HG03066 (cell line): ENCODE results near the gene GDI2.
"Not testable (repeated sequence)": the region's sequence is repeated elsewhere in the genome, so short reads cannot be mapped to it uniquely, and the experiment has no call there.

Experiments
- ATAC-seq: cut with Tn5 transposase; IDR thresholded peaks from one replicate; pipeline ENCODE4 v1.9.1; 2021; ENCODE audit warnings: low read depth; ENCODE audit not compliant: unreplicated experiment

Gene GDI2

DNA sequence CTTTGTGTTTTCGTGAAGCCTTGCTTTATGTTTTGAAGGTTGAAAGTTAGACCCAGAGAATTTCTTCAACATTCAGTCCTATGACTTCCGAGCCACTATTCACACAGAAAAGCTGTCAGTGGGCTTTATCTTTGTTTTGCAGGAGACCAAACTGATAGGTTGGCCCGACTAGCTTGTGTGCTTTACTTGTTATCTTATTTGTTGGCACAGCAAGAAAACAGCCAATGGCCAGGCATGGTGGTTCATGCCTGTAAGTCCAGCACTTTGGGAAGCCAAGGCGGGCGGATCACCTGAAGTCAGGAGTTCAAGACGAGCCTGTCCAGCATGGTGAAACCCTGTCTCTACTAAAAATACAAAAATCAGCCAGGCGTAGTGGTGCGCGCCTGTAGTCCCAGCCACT is 16.0 kb upstream of the GDI2 start:
- ATAC-seq, result no peak

GRCh38 chr10:5828725-5829124 is 15.5 kb upstream of the GDI2 start:
- no peak for ATAC-seq

DNA sequence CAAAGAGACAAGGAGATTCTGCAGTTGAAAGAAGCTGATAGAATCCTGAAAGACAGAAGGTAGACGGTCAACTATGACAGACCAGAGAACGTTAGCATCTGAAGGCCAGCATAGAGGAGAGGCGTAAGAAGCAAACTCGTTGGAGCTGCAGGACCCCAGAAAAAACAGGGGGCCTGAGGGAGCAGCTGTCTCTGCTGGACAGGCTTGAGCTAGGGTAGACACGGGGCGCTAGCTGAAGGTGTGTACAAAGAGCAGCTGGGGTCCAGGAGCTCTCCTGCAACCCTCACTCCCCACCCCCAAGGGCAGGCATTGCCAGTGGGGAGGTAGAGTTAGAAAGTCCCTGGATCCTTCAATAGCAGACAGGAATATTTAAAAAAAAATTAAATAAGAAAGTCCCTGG is 14.6 kb upstream of the GDI2 start:
- ATAC-seq, result no peak

- not testable (repeated sequence) for ATAC-seq
Observed at GRCh38 chr10:5826511-5826910, 13.3 kb upstream of the GDI2 start.

DNA sequence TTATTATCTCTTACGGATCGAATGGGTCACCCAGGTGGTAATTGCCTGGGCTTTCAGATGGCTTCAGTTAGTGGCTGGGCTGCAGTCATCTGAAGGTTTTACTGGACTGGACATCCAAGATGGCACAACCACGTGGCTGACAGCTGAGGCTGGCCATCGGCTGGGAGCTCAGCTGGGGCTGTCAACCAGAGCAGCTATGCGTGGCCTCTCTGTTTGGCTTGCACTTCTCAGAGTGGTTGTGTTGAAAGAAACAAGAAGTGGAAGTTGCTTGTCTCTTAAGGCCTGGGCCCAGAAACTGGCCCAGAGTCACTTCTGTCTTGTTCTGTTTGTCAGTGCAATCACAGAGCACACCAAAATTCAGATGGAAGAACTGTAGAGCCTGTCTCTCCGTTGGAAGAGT is 5.7 kb upstream of the GDI2 start:
- peak; percentile 34 for ATAC-seq

GRCh38 chr10:5818048-5818331 is 4.8 kb upstream of the GDI2 start:
- ATAC-seq, result no peak

GRCh38 chr10:5817322-5818047 is 4.3 kb upstream of the GDI2 start:
- no peak for ATAC-seq

DNA sequence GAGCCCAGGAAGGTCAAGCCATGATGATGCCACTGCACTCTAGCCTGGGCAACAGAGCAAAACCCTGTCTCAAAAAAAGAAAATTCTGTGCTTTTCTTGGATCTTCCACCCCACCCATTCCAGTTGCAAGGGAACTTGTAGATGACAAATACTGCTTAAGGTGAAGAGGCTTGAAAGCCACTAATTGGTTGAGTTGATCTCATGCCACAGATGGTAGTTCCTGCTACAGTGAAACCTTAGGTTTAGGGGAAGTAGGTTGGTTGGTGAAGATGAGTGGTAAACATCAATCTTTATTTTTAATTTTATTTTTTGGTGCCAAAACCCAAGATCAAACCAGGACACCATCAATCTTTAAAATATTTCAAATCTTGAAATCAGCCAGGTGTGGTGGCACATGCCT is 2.9 kb upstream of the GDI2 start:
- ATAC-seq, result no peak

DNA sequence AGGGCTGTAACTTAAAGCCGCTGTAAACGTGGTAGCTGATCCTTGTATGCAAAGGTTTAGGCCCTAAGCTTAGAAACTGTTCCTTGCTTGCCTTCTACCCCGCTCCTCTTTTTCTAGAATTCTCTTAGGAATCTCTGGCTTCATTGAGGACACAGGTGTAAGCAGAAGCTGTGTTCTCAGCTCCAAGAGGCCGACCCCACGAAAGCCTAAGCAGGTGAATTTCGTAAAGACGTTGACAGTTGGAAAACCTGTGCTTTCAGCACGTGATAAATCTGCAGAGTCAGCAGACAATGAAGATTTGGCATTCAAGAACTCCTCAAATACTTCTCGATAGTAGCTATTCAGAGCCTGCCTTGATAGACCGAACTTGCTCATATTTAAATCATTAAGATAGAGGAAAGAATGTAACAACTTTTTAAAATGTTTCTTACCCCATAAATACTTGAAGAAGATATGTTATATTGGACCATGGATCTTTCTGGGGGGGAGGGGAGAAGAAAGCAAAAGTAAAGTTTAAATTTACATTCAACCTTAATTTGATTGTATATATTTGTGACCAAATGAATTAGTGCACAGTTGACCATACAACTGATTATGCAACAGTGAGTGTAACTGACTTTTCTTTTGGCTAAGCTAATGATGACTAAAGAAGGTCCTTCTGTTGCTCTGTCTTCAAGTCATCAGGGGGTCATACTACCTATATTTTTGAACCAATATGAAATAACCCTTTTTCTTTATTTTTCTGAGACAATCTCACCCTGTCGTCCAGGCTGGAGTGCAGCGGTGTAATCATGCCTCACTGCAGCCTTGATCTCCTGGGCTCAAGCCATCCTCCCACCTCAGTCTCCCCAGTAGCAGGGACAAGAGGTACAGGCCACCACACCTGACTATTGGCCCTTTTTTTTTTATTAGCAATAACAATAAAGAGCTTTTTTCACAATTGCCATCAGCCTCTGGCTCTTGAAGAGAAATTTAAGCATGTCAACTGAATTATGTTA is 1.2 kb upstream of the GDI2 start:
- ATAC-seq, result no peak

GRCh38 chr10:5813091-5813340 is 218 bp downstream of the GDI2 start:
- ATAC-seq, result peak; percentile 12

- peak; percentile 18 for ATAC-seq
Observed at GRCh38 chr10:5812283-5813090, 747 bp downstream of the GDI2 start.

- ATAC-seq, result no peak
Observed at GRCh38 chr10:5811387-5811821, 1.8 kb downstream of the GDI2 start.

GRCh38 chr10:5810225-5810624 is 3.0 kb downstream of the GDI2 start:
- ATAC-seq, result no peak

DNA sequence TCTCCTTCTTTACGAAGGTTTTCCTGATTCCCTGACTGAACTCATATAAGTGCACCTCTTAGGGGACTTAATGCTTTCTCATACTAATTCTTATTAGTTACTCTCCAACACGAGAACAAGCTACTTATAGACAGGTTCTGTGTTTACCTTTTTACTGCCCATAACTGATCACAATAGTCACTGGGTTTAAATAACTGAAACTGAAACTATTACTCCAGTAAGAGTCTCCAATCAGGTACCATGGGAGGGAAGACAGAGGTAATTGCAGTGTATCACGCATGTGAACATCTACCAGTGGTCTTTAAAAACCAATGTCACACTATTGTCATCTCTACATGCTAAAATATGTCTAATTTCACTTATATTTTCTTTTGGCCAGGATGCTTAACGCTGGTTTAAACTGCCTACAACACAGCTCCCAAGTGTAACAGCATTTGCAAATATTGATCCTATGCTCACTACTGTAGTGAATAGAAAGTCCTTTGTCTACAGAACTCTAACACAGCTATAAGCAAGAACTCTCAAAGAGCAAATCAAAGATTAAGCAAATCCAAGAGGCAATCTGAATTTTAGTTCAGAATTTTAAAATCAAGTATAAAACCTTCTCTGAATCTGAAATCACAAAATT is 3.6 kb downstream of the GDI2 start:
- no peak for ATAC-seq

- not testable (repeated sequence) for ATAC-seq
Observed at GRCh38 chr10:5808783-5809392, 4.3 kb downstream of the GDI2 start.

GRCh38 chr10:5806745-5807144 is 6.5 kb downstream of the GDI2 start:
- no peak for ATAC-seq

- ATAC-seq, result no peak
Observed at GRCh38 chr10:5805711-5806110, 7.5 kb downstream of the GDI2 start.

GRCh38 chr10:5805260-5805659 is 8.0 kb downstream of the GDI2 start:
- ATAC-seq, result no peak

DNA sequence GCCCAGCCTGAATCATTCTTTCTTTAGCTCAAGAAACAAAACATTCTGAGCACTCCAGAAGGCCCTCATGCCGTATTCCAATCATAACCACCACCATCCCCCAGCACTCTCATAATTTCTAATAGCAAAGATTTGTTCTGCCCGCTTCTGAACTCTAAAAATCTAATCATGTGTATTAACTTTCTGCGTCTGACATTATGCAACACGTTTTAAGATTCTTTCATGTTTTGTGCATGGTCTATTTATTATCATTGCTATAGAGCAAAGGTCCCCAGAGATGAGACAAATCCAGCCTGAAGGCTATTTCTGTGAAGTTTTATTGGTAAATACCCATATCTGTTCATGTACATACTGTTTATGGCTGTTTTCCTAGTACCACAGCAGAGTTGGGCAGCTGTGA is 8.8 kb downstream of the GDI2 start:
- no peak for ATAC-seq

DNA sequence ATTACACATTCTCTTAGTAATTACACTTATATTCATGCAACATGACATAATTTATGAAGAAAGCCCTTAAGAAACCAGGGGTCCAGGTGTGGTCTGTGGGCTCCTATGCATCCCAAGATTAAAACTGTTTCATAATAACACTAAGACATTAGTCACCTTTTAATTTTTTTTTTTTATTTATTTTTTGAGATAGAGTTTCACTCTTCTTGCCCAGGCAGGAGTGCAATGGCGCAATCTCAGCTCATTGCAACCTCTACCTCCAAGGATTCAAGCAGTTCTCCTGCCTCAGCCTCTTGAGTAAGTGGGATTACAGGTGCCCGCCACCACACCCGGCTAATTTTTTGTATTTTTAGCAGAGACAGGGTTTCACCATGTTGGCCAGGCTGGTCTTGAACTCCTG is 12.5 kb downstream of the GDI2 start:
- ATAC-seq, result no peak
